Measurements from ENCODE around the gene MFN2. TPM values are rescaled to one million over a fixed set of nuclear protein-coding genes. Genes with fewer than 3 reads are reported as not detected.
A peak's percentile ranks its signal among the peaks of the same experiment; 100 is the strongest.

MFN2 gene
- total and polyA plus RNA-seq, 4 donors, result 17.2 to 87.8 (median 43.2) TPM

DNA sequence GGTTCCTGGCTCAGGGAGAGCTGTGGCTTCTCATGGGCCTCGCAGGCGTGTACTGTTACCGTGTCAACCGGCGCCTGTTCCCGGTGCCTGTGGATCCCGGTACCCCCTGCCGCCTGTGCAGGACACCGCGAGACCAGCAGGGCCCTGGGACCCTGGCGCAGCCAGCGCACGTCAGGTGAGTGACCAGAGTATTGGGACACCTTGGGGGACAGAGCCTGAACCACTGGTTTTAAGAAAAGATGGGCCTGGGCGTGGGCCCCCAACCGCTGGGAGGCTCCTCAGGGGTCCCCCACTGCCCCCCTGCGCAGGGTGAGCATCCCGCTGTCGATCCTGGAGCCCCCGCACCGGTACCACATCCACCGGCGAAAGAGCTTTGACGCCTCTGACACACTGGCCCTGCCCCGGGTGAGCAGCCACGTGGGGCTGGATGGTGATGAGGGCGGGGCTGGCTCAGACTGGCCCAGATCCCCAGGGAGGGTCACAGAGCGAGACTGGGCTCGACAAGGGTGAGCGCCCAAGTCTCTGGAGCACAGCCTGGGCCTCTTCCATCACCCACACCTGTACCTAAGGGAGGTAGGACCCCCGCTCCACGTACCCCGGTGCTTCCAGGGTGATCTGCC is 49.6 kb downstream of the MFN2 start:
- DNase-seq (ENCODE audit: low spot score), result no peak
- no peak overlapping the region for H3K27ac ChIP-seq (ENCODE audit: low read depth in 1 of 2, low read length in 2 of 2)
- H3K9ac ChIP-seq (ENCODE audit: low read depth in 1 of 2, low read length in 2 of 2), result no peak overlapping the region
- H3K4me3 ChIP-seq (ENCODE audit: low read depth in 1 of 3, low read length in 3 of 3), result no peak overlapping the region
- H3K4me1 ChIP-seq (ENCODE audit: control insufficient read depth in 4 of 4, insufficient read depth in 4 of 4, low read length in 3 of 4), result peaks cover 0 to 4% (median 1%) of the 10 kb centered on the region in 4 donors
- H3K27me3 ChIP-seq (ENCODE audit: control insufficient read depth in 4 of 4, insufficient read depth in 4 of 4, low read length in 3 of 4), result no peaks in the 10 kb centered on the region
- H3K9me3 ChIP-seq (ENCODE audit: control insufficient read depth in 4 of 4, low read length in 3 of 4), result no peaks in the 10 kb centered on the region
- WGBS, result 95% methylated on average over 32 of the region's 32 CpGs
- peaks cover 4 to 48% (median 13%) of the 10 kb centered on the region in 4 donors for H3K36me3 ChIP-seq (ENCODE audit: control insufficient read depth in 4 of 4, insufficient read depth in 3 of 4, low read depth in 1 of 4, low read length in 3 of 4)
- TF ChIP-seq, protein P1, sequence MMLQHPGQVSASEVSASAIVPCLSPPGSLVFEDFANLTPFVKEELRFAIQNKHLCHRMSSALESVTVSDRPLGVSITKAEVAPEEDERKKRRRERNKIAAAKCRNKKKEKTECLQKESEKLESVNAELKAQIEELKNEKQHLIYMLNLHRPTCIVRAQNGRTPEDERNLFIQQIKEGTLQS (IDR thresholded peaks at IDR 0.05), result no peak
- no peak for TF ChIP-seq GABPA (IDR thresholded peaks at IDR 0.05 in 1 of 2, conservative IDR thresholded peaks at IDR 0.05 in 1 of 2)
- TF ChIP-seq EGR1 (IDR thresholded peaks at IDR 0.05; ENCODE audit: low read depth in 2 of 2), result no peak
- TF ChIP-seq, protein P2, sequence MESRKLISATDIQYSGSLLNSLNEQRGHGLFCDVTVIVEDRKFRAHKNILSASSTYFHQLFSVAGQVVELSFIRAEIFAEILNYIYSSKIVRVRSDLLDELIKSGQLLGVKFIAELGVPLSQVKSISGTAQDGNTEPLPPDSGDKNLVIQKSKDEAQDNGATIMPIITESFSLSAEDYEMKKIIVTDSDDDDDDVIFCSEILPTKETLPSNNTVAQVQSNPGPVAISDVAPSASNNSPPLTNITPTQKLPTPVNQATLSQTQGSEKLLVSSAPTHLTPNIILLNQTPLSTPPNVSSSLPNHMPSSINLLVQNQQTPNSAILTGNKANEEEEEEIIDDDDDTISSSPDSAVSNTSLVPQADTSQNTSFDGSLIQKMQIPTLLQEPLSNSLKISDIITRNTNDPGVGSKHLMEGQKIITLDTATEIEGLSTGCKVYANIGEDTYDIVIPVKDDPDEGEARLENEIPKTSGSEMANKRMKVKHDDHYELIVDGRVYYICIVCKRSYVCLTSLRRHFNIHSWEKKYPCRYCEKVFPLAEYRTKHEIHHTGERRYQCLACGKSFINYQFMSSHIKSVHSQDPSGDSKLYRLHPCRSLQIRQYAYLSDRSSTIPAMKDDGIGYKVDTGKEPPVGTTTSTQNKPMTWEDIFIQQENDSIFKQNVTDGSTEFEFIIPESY (IDR thresholded peaks at IDR 0.05), result no peak
- TF ChIP-seq HNF4G (IDR thresholded peaks at IDR 0.05), result no peak
- no peak for TF ChIP-seq RXRA (IDR thresholded peaks at IDR 0.05)
- TF ChIP-seq NR2F2 (IDR thresholded peaks at IDR 0.05), result no peak

DNA sequence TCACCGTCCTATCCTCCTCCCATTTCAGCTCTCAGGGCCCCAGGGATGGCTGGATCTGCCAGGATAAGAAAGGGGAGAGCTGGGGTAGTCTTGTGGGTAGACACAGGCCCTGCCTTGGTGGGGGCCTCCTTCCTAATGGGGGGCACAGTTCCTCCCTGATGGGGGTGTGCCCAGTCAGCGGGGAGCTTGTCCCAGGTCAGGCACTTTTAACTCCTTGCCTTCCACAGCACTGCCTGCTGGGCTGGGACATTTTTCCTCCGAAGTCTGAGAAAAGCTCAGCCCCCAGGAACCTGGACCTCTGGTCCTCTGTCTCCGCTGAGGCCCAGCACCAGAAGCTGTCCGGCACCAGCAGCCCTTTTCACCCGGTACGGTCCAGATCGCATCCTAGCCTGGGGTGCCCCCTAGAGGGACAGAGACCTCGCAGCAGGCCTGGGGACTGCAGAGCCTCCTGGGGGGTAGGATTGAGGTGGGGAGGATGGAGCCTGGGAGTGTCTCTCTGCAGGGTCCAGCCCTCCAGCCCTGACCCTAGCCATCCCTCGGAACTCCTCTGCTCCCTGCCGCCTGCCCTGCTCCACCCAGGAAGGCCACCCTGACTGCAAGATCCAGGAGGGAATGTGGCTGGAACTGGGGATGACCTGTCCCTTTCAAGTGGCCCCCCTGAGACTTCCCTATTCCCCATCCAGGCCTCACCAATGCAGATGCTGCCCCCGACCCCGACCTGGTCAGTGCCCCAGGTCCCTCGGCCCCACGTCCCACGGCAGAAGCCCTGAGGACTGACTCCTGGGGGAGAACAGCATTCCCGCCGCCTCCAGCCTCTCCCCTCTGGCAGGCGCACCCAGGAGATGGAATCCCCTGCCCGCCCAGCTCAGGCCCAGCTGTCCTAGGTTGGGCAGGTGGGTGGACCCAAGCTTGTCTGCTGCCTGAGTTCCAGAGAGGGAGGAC is 51.1 kb downstream of the MFN2 start:
- no peak overlapping the region for H3K27ac ChIP-seq (ENCODE audit: low read depth in 1 of 2, low read length in 2 of 2)
- peaks cover 4 to 41% (median 12%) of the 10 kb centered on the region in 4 donors for H3K36me3 ChIP-seq (ENCODE audit: control insufficient read depth in 4 of 4, insufficient read depth in 3 of 4, low read depth in 1 of 4, low read length in 3 of 4)
- TF ChIP-seq, protein P3, sequence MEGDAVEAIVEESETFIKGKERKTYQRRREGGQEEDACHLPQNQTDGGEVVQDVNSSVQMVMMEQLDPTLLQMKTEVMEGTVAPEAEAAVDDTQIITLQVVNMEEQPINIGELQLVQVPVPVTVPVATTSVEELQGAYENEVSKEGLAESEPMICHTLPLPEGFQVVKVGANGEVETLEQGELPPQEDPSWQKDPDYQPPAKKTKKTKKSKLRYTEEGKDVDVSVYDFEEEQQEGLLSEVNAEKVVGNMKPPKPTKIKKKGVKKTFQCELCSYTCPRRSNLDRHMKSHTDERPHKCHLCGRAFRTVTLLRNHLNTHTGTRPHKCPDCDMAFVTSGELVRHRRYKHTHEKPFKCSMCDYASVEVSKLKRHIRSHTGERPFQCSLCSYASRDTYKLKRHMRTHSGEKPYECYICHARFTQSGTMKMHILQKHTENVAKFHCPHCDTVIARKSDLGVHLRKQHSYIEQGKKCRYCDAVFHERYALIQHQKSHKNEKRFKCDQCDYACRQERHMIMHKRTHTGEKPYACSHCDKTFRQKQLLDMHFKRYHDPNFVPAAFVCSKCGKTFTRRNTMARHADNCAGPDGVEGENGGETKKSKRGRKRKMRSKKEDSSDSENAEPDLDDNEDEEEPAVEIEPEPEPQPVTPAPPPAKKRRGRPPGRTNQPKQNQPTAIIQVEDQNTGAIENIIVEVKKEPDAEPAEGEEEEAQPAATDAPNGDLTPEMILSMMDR (IDR thresholded peaks at IDR 0.05; ENCODE audit: low read depth, low read length, missing input control), result peak; percentile 46
- TF ChIP-seq, protein P2 (IDR thresholded peaks at IDR 0.05), result no peak
- no peak for TF ChIP-seq JUND (IDR thresholded peaks at IDR 0.05)
- peak; percentile 66 to 82 for TF ChIP-seq RAD21 (IDR thresholded peaks at IDR 0.05)
- TF ChIP-seq HNF4G (IDR thresholded peaks at IDR 0.05), result no peak
- H3K4me1 ChIP-seq (ENCODE audit: control insufficient read depth in 4 of 4, insufficient read depth in 4 of 4, low read length in 3 of 4), result peaks cover 0 to 4% (median 1%) of the 10 kb centered on the region in 4 donors
- DNase-seq (ENCODE audit: low spot score), result peak; percentile 71
- H3K9me3 ChIP-seq (ENCODE audit: control insufficient read depth in 4 of 4, low read length in 3 of 4), result no peaks in the 10 kb centered on the region
- WGBS, result 87% methylated on average over 20 of the region's 20 CpGs
- H3K9ac ChIP-seq (ENCODE audit: low read depth in 1 of 2, low read length in 2 of 2), result no peak overlapping the region
- H3K27me3 ChIP-seq (ENCODE audit: control insufficient read depth in 4 of 4, insufficient read depth in 4 of 4, low read length in 3 of 4), result no peaks in the 10 kb centered on the region
- no peak overlapping the region for H3K4me3 ChIP-seq (ENCODE audit: low read depth in 1 of 3, low read length in 3 of 3)

All from liver (tissue), 9 donors.